Measurements from ENCODE around the gene MAN1C1.

Gene MAN1C1

DNA sequence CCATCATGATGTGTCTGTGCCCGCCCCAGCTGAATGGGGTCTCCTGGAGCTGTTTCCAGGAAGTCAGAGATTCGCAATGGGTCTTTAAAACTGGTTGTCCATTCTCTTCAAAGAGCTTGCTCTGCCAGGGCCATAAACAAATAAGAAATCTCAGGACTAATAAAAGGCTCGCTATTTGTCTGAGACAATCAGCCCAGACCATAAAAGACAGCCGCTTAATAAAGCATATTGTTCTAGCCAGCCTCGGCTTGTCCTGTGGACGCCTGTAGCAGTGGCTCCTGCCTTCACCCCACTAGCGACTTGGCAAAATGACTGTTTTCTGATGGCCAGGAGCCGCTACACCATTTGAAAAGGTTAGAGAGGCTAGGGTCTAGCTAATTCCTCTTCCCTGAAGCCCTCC lies 162.8 kb downstream of the MAN1C1 start:
- TF ChIP-seq ZFX (IDR thresholded peaks at IDR 0.05) = no peak
- TF ChIP-seq, protein P1, sequence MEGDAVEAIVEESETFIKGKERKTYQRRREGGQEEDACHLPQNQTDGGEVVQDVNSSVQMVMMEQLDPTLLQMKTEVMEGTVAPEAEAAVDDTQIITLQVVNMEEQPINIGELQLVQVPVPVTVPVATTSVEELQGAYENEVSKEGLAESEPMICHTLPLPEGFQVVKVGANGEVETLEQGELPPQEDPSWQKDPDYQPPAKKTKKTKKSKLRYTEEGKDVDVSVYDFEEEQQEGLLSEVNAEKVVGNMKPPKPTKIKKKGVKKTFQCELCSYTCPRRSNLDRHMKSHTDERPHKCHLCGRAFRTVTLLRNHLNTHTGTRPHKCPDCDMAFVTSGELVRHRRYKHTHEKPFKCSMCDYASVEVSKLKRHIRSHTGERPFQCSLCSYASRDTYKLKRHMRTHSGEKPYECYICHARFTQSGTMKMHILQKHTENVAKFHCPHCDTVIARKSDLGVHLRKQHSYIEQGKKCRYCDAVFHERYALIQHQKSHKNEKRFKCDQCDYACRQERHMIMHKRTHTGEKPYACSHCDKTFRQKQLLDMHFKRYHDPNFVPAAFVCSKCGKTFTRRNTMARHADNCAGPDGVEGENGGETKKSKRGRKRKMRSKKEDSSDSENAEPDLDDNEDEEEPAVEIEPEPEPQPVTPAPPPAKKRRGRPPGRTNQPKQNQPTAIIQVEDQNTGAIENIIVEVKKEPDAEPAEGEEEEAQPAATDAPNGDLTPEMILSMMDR (conservative IDR thresholded peaks at IDR 0.05) = no peak
- peak overlapping the region; percentile 51 for H3K27ac ChIP-seq

DNA sequence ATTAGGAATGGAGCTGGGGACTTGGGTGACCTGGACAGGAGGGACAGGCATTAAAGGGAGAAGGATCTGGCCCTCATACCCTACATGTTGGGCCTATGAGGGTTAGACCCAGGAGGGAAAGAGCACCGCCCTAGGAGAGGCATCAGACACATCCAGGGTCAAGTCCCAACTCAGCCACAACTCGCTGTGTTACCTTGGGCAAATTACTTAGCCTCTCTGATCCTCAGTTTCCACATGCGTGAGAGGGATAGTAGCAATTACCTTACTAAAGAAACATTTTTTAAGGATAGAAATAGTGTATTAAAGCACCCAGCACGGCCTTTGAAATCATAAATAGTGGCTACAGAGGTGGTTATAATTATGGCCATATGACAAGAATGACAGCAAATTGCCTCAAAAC lies 163.3 kb downstream of the MAN1C1 start:
- peak overlapping the region; percentile 51 for H3K27ac ChIP-seq
- TF ChIP-seq ZFX (IDR thresholded peaks at IDR 0.05) = no peak
- TF ChIP-seq, protein P1 (conservative IDR thresholded peaks at IDR 0.05) = no peak

DNA sequence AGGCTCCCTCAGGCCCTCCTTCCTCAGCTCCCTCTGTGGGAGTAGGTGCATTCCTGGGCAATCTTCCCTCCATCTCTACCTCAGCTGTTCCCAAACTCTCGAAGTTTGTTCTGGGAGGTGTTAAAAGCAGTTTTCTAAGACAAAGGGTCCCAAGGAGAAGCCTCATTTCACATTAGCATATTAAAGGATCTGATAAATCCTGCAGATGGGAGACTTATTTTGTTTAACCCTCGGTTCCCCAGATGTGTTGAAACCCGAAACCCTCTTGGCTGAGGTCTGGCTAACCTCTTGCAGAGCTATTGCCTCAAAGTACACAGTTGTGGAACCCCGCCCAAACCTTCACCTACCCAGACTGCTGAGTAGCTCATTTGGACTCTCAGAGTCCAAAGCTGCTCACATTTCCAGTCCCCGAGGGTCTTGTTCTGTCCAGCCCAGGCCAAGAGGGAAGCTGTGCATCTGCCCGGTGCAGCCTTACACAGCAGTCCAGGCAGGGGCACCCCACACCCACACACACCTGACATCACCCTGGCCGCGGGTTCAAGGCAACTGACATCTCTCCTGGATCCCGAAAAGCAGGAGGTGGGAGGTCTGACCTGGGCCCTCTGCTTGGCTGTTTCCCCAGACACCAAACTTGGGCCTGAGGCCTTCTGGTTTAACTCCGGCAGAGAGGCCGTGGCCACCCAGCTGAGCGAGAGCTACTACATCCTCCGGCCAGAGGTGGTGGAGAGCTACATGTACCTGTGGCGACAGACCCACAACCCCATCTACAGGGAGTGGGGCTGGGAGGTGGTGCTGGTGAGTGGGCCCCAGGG lies 163.9 kb downstream of the MAN1C1 start:
- H3K27ac ChIP-seq = no peak overlapping the region
- TF ChIP-seq, protein P1 (conservative IDR thresholded peaks at IDR 0.05) = no peak
- TF ChIP-seq ZFX (IDR thresholded peaks at IDR 0.05) = no peak

DNA sequence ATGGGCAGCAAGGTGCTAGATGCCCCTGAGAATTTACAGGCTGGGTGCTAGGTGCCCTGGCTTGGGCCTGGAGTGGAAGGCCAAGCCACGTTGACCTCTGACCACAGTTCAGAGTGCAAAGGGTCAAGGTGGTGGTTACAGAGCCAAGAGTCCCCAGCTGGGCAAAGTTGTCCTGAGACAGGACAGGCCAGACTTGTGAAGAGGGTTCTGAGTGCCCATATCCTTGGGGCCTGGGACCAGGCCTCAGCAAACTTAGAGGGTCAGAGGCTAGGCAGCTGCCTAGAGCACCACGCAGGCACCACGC lies 164.5 kb downstream of the MAN1C1 start:
- H3K27ac ChIP-seq = no peak overlapping the region
- TF ChIP-seq, protein P1 (conservative IDR thresholded peaks at IDR 0.05) = no peak
- no peak for TF ChIP-seq ZFX (IDR thresholded peaks at IDR 0.05)

DNA sequence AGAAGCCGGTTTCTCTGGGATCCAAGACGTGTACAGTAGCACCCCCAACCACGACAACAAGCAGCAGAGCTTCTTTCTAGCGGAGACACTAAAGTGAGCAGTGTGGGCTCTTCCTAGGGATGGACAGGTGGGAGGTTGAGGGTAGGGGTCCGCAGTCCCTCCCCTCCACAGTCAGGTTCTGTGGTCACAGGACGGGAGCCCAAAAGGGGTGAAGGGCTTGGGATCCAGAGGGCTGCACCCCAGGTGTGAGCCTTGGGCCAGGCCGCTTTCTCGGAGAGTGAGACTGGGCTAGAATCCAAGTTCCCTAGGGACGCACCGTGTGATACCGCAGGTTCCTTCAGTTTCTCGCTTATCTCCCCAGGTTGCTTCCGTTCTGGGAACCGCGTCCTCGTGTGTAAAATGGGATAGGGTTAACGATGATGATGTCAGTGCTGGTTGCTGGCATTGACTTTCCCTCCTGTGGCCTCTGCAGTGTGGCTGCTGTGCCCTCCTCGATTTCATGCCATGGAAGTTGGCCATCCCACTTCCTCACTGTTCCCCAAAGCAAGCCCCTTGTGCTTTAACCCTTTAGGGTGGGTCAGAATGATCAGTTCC lies 166.1 kb downstream of the MAN1C1 start:
- no peak overlapping the region for H3K27ac ChIP-seq
- TF ChIP-seq, protein P1 (conservative IDR thresholded peaks at IDR 0.05) = no peak
- no peak for TF ChIP-seq ZFX (IDR thresholded peaks at IDR 0.05)

DNA sequence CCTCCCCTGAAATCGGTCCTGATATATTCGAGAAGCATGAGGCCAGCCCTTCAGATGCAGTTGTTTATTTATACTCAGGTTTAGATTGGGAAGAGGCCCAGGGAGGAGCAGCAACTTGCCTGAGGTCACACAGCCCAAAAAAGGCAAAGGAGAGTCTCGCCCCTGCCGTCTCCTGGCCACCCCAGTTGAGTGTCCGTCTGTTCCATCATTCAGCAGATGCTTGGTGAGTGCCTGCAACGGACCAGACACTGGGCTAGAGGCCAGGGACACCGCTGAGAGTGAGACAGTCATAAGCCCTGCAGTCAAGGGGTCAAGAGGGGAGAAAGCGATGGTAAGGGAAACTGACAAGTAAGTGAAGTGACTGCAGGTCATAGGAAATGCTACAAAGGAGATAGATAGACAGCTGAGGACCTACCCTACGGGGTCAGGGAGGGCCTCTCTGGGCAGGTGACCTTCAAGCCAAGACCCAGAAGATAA lies 168.0 kb downstream of the MAN1C1 start:
- no peak overlapping the region for H3K27ac ChIP-seq
- no peak for TF ChIP-seq ZFX (IDR thresholded peaks at IDR 0.05)
- TF ChIP-seq, protein P1 (conservative IDR thresholded peaks at IDR 0.05) = no peak

DNA sequence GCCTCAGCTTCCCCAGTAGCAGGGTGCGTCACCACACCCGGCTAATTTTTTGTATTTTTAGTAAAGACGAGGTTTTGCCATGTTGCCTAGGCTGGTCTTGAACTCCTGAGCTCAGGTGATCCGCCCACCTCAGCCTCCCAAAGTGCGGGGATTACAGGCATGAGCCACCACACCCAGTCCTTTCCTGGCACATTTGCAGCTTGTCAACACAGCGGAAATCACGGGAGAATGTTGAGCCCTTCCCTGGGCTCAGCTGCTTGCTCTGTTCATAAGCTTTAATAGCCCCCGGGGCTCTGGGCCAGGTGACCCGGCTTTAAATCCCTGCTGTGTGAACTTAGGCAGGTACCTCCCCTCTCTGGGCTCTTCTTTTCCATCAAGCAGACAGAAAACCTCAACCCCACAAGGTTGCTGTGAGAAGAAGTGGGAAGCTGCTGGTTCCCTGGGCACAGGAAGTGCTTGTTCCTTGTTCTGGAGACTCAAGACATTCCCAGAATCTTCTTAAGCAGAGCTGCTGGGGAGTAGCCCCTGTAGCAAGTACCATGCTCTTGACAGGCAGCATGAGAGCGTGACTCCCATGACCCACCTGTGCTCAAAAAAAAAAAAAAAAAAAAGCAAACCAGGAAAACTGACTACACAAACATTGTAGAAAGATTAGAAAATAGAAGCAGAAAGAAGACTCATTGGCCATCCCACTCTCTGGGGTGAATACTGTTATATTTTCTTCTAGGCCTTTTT lies 168.9 kb downstream of the MAN1C1 start:
- no peak overlapping the region for H3K27ac ChIP-seq
- TF ChIP-seq ZFX (IDR thresholded peaks at IDR 0.05) = no peak
- TF ChIP-seq, protein P1 (conservative IDR thresholded peaks at IDR 0.05) = no peak

All from C4-2B (cell line).